HepG2 (cell line): ENCODE measurements around the gene S100A12. TPM values are rescaled to one million over a fixed set of nuclear protein-coding genes. Genes with fewer than 3 reads are reported as not detected.

ENCODE experiments used
- ATAC-seq: fragments of 200-7000 bp; cut with Tn5 transposase; 3 replicates; pipeline ENCODE4 v1.9.1; 2020; ENCODE audit warnings: mild to moderate bottlenecking, moderate library complexity
- BruUV-seq: library from RNA; stranded (reverse); fragments of 400-500 nt; replicated peaks from 2 replicates; lab custom pipeline; 2021; lab: Mats Ljungman, UMichigan
- CTCF ChIA-PET: fragments of 300-600 bp; formaldehyde crosslinking; extraction: SDS; loops from one replicate; lab custom pipeline; 2021; ENCODE audit warnings: low total read pairs, inconsistent platforms, low intra/inter-chr PET ratio; lab: Yijun Ruan, JAX
- POLR2A ChIA-PET: fragments of 350-600 bp; sonication (Branson Sonifier 250); formaldehyde crosslinking; loops from one replicate; lab custom pipeline; 2020; ENCODE audit warnings: antibody characterized with exemption, inconsistent platforms; lab: Yijun Ruan, JAX
- DNase-seq: peaks from one replicate; pipeline ENCODE4 v3.0.0-alpha.2; 2015; ENCODE audit warnings: low spot score
- FAIRE-seq: peaks from 3 replicates; lab custom pipeline; 2011; peaks lifted over from hg19 to GRCh38; lab: Jason Lieb, UNC
- H2AFZ ChIP-seq: one replicate; pipeline ENCODE4 v1.6.1; 2011; ENCODE audit warnings: low read length, inconsistent platforms
- H3K27ac ChIP-seq: fragments of 300-600 bp; 3 replicates; pipeline ENCODE4 v1.8.0; 2011; ENCODE audit warnings: mixed run types, mild to moderate bottlenecking, mixed read lengths, low read length, inconsistent platforms; ENCODE audit not compliant: insufficient read depth; ENCODE audit errors: extremely low read length
- H3K27me3 ChIP-seq, 2 experiments: fragments of 200-600 bp in 1 of 2; 2 replicates in 1 of 2; 3 replicates in 1 of 2; pipeline versions ENCODE4 v1.6.0 to v1.8.0; 2011; ENCODE audit warnings: low read length in 2 of 2, mild to moderate bottlenecking in 2 of 2, moderate library complexity in 2 of 2, inconsistent platforms in 1 of 2; ENCODE audit not compliant: insufficient read depth in 2 of 2, control insufficient read depth in 1 of 2
- H3K36me3 ChIP-seq, 2 experiments: fragments of 200-600 bp in 1 of 2; replicated peaks in 1 of 2; 2 replicates in 1 of 2; 3 replicates in 1 of 2; pipeline versions ENCODE4 v1.5.1 to v1.8.0; 2011; ENCODE audit warnings: low read length in 2 of 2, inconsistent platforms in 1 of 2; ENCODE audit not compliant: insufficient read depth in 2 of 2, control insufficient read depth in 1 of 2
- H3K4me1 ChIP-seq: 2 replicates; pipeline ENCODE4 v1.5.1; 2012; ENCODE audit warnings: low read length, inconsistent platforms; ENCODE audit not compliant: insufficient read depth
- H3K4me2 ChIP-seq: 2 replicates; pipeline ENCODE4 v1.6.0; 2011; ENCODE audit warnings: low read depth, low read length, inconsistent platforms
- H3K4me3 ChIP-seq, 3 experiments: fragments of 200-600 bp in 1 of 3; sonication (generic), shearing (Covaris generic) in 1 of 3; replicated peaks in 1 of 3; 2 replicates each; pipeline ENCODE4 v1.5.1; 2011 to 2016; ENCODE audit warnings: low read length in 3 of 3, inconsistent platforms in 2 of 3, low read depth in 2 of 3, mild to moderate bottlenecking in 2 of 3, control low read depth in 1 of 3, mixed read lengths in 1 of 3; ENCODE audit not compliant: insufficient read depth in 1 of 3
- H3K79me2 ChIP-seq: one replicate; pipeline ENCODE4 v1.6.1; 2011; ENCODE audit warnings: low read length, inconsistent platforms; ENCODE audit not compliant: insufficient read depth
- H3K9ac ChIP-seq: 2 replicates; pipeline ENCODE4 v1.6.0; 2011; ENCODE audit warnings: mild to moderate bottlenecking, low read depth, low read length, inconsistent platforms; ENCODE audit not compliant: insufficient read depth
- H3K9me3 ChIP-seq: 2 replicates; pipeline ENCODE4 v1.5.1; 2012; ENCODE audit warnings: mild to moderate bottlenecking, low read length
- H4K20me1 ChIP-seq: 2 replicates; pipeline ENCODE4 v1.6.0; 2011; ENCODE audit warnings: inconsistent platforms, mild to moderate bottlenecking, low read length, moderate library complexity; ENCODE audit not compliant: insufficient read depth
- ATM ChIP-seq: fragments of 450-650 bp; IDR thresholded peaks from 2 replicates; pipeline ENCODE4 v1.7.1; 2017; ENCODE audit warnings: mild to moderate bottlenecking, borderline replicate concordance
- CHD4 ChIP-seq: fragments of 200-600 bp; sonication (generic); IDR thresholded peaks from 2 replicates; pipeline ENCODE4 v1.7.0; 2017; ENCODE audit warnings: mild to moderate bottlenecking, low read length, borderline replicate concordance
- EEA1 ChIP-seq: sonication (generic); formaldehyde crosslinking; IDR thresholded peaks from 2 replicates; pipeline ENCODE4 v1.5.1; 2020; ENCODE audit warnings: mild to moderate bottlenecking, missing genetic modification reagents, borderline replicate concordance
- FOSL1 ChIP-seq: sonication (generic); formaldehyde crosslinking; IDR thresholded peaks from 2 replicates; pipeline ENCODE4 v1.9.0; 2021; ENCODE audit warnings: missing genetic modification reagents, borderline replicate concordance
- FOXO1 ChIP-seq: sonication (generic); formaldehyde crosslinking; IDR thresholded peaks from 2 replicates; pipeline ENCODE4 v1.4.0; 2020; ENCODE audit warnings: missing genetic modification reagents
- HINFP ChIP-seq: sonication (generic); formaldehyde crosslinking; IDR thresholded peaks from 2 replicates; pipeline ENCODE4 v1.4.0; 2020; ENCODE audit warnings: low read depth, mild to moderate bottlenecking, missing genetic modification reagents
- HIVEP1 ChIP-seq: sonication (generic); formaldehyde crosslinking; IDR thresholded peaks from 2 replicates; pipeline ENCODE4 v1.4.0; 2020; ENCODE audit warnings: mild to moderate bottlenecking, missing genetic modification reagents
- HNRNPL ChIP-seq: fragments of 200-400 bp; formaldehyde crosslinking; IDR thresholded peaks from 2 replicates; pipeline ENCODE4 v1.6.1; 2017; ENCODE audit warnings: mild to moderate bottlenecking, low read depth, low read length
- IRX3 ChIP-seq: sonication (generic); formaldehyde crosslinking; IDR thresholded peaks from 2 replicates; pipeline ENCODE4 v1.8.1; 2023; ENCODE audit warnings: mild to moderate bottlenecking, low read depth, missing genetic modification reagents, borderline replicate concordance
- KLF13 ChIP-seq: sonication (generic); formaldehyde crosslinking; IDR thresholded peaks from 2 replicates; pipeline ENCODE4 v1.4.0; 2020; ENCODE audit warnings: mild to moderate bottlenecking, missing genetic modification reagents
- NFIB ChIP-seq: sonication (generic); formaldehyde crosslinking; IDR thresholded peaks from 2 replicates; pipeline ENCODE4 v1.9.0; 2021; ENCODE audit warnings: missing genetic modification reagents, mild to moderate bottlenecking, borderline replicate concordance
- PAF1 ChIP-seq: IDR thresholded peaks from 2 replicates; pipeline ENCODE4 v1.6.1; 2016; ENCODE audit warnings: missing genetic modification reagents, missing compliant biosample characterization
- RFX1 ChIP-seq: fragments of 450-650 bp; IDR thresholded peaks from 2 replicates; pipeline ENCODE4 v1.6.1; 2017
- THAP9 ChIP-seq: sonication (generic); formaldehyde crosslinking; IDR thresholded peaks from 2 replicates; pipeline ENCODE4; 2020; ENCODE audit warnings: missing genetic modification reagents, mild to moderate bottlenecking, borderline replicate concordance
- XRCC5 ChIP-seq: fragments of 200-400 bp; formaldehyde crosslinking; optimal IDR thresholded peaks from 2 replicates; pipeline ENCODE3; 2017; ENCODE audit warnings: mild to moderate bottlenecking, low read length
- ZNF33B ChIP-seq: sonication (generic); formaldehyde crosslinking; IDR thresholded peaks from 2 replicates; pipeline ENCODE4 v1.5.1; 2020; ENCODE audit warnings: mild to moderate bottlenecking, missing genetic modification reagents
- WGBS: methylation state at CpG from one replicate; pipeline ENCODE4 v1.1.6; 2017; ENCODE audit warnings: low lambda C conversion rate; 5-methylcytosine and 5-hydroxymethylcytosine counted together
- in situ Hi-C: cut with HindIII; loops from 2 replicates; pipeline ENCODE4 v1.10.0; 2017; ENCODE audit warnings: low pct_unique_long_range_greater_than_20kb; ENCODE audit not compliant: extremely low pct_ligation_motif_present
- intact Hi-C: fragments of 100-400 bp; cut with micrococcal nuclease; formaldehyde crosslinking; loops from one replicate; pipeline ENCODE4 v1.10.0; 2022; ENCODE audit not compliant: unreplicated experiment
- polyA plus RNA-seq, 8 experiments: library from polyadenylated mRNA; depleted of rRNA in 3 of 8; stranded (reverse) in 7 of 8; unstranded in 1 of 8; fragments of >200 nt; fragmentation: Illumina TruSeq in 4 of 8; extraction: Trizol in 4 of 8; gene quantifications; 2 replicates each; pipeline versions ENCODE4 v1.2.1 to v1.2.3, GENCODE V29; 2011 to 2016; ENCODE audit warnings: low read depth in 4 of 8, missing spikeins in 1 of 8, mixed read lengths in 1 of 8; ENCODE audit not compliant: insufficient read depth in 1 of 8
- total RNA-seq, 5 experiments: library from RNA; depleted of rRNA; stranded (reverse); fragments of >200 nt; fragmentation: Illumina TruSeq; extraction: Trizol; gene quantifications; 2 replicates each; pipeline ENCODE4 v1.2.3, GENCODE V29; 2016; ENCODE audit warnings: low read depth in 1 of 5

S100A12 gene
- total and polyA plus RNA-seq, 2 of the 13 experiments (the other 11 are each of a cell fraction or from before 2014, with no cell fraction given): not detected

GRCh38 chr1:153417136-153417888, 41.9 kb upstream of the S100A12 start:
- Histone ChIP-seq H3K27ac (no peak overlapping the region), H3K4me3 (no peak overlapping the region), H3K4me1 (no peaks in the 10 kb centered on the region), H3K79me2 (no peaks in the 10 kb centered on the region), H3K36me3 (no peaks in the 10 kb centered on the region), H3K9ac (no peak overlapping the region), H3K27me3 (no peaks in the 10 kb centered on the region; a peak in 1 of 5 replicates), H4K20me1 (no peaks in the 10 kb centered on the region), H2AFZ (no peak overlapping the region), H3K4me2 (no peak overlapping the region), H3K9me3 (no peaks in the 10 kb centered on the region)
- ATAC-seq (no peak), FAIRE-seq (no peak), DNase-seq (no peak)
- ChIA-PET CTCF (no interaction called here), POLR2A (no interaction called here)
- no peak for TF ChIP-seq KLF13 (CRISPR knock-in tag)
- no peak for TF ChIP-seq HIVEP1 (CRISPR knock-in tag)
- no peak for TF ChIP-seq THAP9 (CRISPR knock-in tag)
- TF ChIP-seq NFIB: no peak
- TF ChIP-seq HINFP (CRISPR knock-in tag): no peak
- no peak for TF ChIP-seq IRX3
- no peak for TF ChIP-seq FOXO1 (CRISPR knock-in tag)
- TF ChIP-seq PAF1 (CRISPR knock-in tag): no peak
- no peak for TF ChIP-seq ATM
- TF ChIP-seq CHD4: no peak
- no peak for TF ChIP-seq HNRNPL
- TF ChIP-seq FOSL1 (CRISPR knock-in tag): no peak
- TF ChIP-seq RFX1: no peak
- TF ChIP-seq EEA1 (CRISPR knock-in tag): no peak
- TF ChIP-seq ZNF33B (CRISPR knock-in tag): no peak
- no peak for TF ChIP-seq XRCC5
- 10% methylated on average over 7 of the region's 12 CpGs for WGBS
- in situ Hi-C loops: no loop called here
- intact Hi-C loops: no loop called here
- no TSS peak for BruUV-seq
